ENCODE results near the gene IL11RA. TPM values are rescaled to one million over a fixed set of nuclear protein-coding genes. Genes with fewer than 3 reads are reported as not detected.
A peak's percentile ranks its signal among the peaks of the same experiment; 100 is the strongest.

The IL11RA gene
- total RNA-seq, 1 donor from 2014 or later = 50.3 TPM

- Histone ChIP-seq H3K36me3 (no peaks in the 10 kb centered on the region), H3K9me3 (no peaks in the 10 kb centered on the region), H3K4me1 (peaks cover 9% of the 10 kb centered on the region in 2 donors), H3K27me3 (peaks cover 12% of the 10 kb centered on the region), H3K4me3 (peak overlapping the region; percentile 48 to 66), H3K27ac (no peak overlapping the region)
- DNase-seq (ENCODE audit: low spot score in 2 of 2) = no peak
- TF ChIP-seq CTCF (IDR thresholded peaks at IDR 0.05) = no peak
- intact Hi-C loops (cut with DNase I) = no loop called here
Observed at GRCh38 chr9:34627716-34628655, 24.0 kb upstream of the IL11RA start.

DNA sequence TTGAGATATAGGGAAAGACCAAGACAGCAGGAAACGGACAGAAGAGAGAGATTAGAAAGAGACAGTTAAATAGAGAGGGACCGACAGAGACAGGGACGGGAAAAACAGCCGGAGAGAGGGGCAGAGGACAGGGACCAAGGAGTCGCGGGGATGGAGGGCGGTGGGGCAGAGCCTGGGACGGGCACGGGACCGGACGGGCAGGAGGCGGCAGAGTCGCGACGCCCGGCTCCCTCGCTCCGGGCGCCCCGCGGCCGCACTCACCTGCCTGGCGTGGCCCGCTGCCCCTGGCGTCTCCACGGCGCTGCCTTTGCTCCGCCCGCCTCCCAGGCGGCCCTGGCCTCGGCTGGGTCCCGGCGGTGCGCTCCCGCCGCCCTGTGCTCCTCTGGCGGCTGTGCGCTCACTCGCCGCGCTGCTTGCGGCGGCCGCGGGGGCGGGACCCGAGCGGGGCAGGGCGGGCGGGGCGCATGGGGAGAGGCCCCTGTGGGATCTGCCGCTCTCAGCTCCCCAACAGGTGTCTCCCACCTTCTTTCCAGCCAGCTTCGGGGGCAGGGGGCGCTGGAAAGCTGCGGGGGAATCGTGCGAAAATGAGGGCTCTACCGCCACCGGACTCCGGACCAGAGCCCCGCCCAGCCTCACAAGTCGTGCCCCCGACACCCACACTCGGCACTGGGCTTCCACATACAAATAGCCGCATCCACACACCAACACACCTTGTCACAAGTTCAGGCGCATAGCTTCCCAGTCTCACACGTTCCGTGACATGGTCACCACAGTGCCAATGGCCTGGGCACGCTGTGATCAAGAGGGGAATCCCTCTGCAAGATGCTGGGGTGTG is 23.1 kb upstream of the IL11RA start, which contains the start of gene ARID3C:
TSS of gene ARID3C (minus strand) at position 411 of the 835 bp plus-strand sequence. CDS start 1,052 bp downstream, outside the sequence.
- Histone ChIP-seq H3K27me3 (peaks cover 12% of the 10 kb centered on the region), H3K4me3 (peak within 1 kb of the TSS; percentile 48 to 66), H3K9me3 (no peaks in the 10 kb centered on the region), H3K36me3 (no peaks in the 10 kb centered on the region), H3K4me1 (peaks cover 9% of the 10 kb centered on the region in 2 donors), H3K27ac (no peak within 1 kb of the TSS)
- no peak for TF ChIP-seq CTCF (IDR thresholded peaks at IDR 0.05)
- intact Hi-C loops (cut with DNase I) = no loop called here
- DNase-seq (ENCODE audit: low spot score in 2 of 2) = no peak

DNA sequence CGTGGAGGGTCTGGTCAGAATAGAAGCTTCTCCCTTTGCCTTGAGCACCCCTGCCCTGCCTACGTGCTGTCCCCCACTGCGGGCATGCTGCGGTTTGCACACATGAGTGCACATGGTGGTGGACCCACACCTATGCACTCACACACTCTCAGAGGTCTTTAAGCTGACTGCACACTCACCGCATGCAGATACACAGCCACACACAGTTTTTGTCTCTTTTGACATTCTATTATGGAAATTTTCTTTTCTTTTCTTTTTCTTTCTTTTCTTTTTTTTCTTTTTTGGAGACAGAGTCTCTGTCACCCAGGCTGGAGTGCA is 22.5 kb upstream of the IL11RA start:
- no peak overlapping the region for H3K27ac ChIP-seq
- H3K36me3 ChIP-seq = no peaks in the 10 kb centered on the region
- intact Hi-C loops (cut with DNase I) = no loop called here
- peak overlapping the region in 1 of 2 donors; percentile 66 for H3K4me3 ChIP-seq
- peaks cover 9% of the 10 kb centered on the region in 2 donors for H3K4me1 ChIP-seq
- peaks cover 12% of the 10 kb centered on the region for H3K27me3 ChIP-seq
- no peaks in the 10 kb centered on the region for H3K9me3 ChIP-seq
- no peak for DNase-seq (ENCODE audit: low spot score in 2 of 2)
- TF ChIP-seq CTCF (IDR thresholded peaks at IDR 0.05) = no peak

DNA sequence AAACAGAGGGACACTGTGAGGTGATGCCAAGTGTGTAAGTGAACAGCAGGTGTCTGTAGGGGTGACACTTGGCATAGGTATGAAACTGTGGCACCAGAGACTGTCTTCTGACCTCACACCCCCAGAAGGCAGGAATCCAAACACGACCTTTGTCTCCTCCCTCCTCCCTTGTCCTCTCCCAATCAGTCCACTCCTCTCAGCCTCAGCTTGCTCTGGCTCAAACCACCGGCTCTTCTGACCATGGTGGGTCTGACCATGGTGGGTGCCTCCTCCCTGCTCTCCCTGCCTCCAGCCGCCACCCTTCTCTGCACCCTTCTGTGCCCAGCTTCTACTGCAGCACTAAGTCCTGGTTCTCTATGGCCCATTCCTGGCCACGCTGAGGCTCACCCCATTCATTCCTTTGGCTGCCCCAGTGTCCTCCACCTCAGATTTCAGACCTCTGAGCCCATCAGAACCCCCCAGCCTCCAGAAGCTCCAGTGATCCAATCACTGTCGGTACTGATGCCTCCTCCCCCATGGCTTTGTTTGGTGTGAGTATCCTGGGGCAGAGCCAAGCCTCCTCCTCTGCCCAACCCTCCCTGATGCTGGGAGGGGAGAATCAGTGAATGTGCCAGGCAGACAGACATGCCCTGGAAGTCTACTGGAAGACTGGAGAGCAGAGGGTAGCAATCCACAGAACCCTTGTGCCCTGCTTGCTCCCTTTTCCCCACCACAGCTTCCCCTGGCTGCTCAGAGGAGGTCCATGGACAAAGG is 21.4 kb upstream of the IL11RA start:
- intact Hi-C loops (cut with DNase I) = no loop called here
- peaks cover 12% of the 10 kb centered on the region for H3K27me3 ChIP-seq
- no peak for TF ChIP-seq CTCF (IDR thresholded peaks at IDR 0.05)
- H3K36me3 ChIP-seq = no peaks in the 10 kb centered on the region
- no peak overlapping the region for H3K4me3 ChIP-seq
- no peak overlapping the region for H3K27ac ChIP-seq
- peaks cover 9% of the 10 kb centered on the region in 2 donors for H3K4me1 ChIP-seq
- DNase-seq (ENCODE audit: low spot score in 2 of 2) = no peak
- H3K9me3 ChIP-seq = no peaks in the 10 kb centered on the region

DNA sequence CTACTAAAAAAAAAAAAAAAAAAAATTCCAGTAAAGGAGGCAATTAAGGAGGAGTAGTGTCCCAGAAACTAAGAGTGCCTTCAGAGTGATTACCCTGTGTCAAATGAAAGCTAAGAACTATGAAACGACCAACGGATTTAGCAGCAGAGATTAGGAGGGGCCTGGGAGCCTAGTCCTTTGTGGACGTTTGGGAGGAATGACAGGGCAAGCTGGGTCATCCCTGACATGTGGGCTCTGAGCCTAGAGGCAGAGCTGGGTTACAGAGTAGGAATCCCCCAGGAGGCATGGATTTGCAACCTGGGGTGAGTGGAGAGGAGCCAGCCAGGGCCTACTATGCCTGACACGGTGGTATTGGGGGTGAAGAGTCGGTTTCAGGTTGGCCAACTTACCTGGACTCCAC is 18.8 kb upstream of the IL11RA start:
- H3K36me3 ChIP-seq = no peaks in the 10 kb centered on the region
- intact Hi-C loops (cut with DNase I) = no loop called here
- H3K4me3 ChIP-seq = no peak overlapping the region
- no peak overlapping the region for H3K27ac ChIP-seq
- TF ChIP-seq CTCF (IDR thresholded peaks at IDR 0.05) = no peak
- DNase-seq (ENCODE audit: low spot score in 2 of 2) = no peak
- H3K4me1 ChIP-seq = peaks cover 9 to 22% of the 10 kb centered on the region in 2 donors
- no peaks in the 10 kb centered on the region for H3K9me3 ChIP-seq
- peaks cover 5% of the 10 kb centered on the region for H3K27me3 ChIP-seq

Data from ascending aorta (tissue), 2 donors.